NCI-H1694 (cell line): Measurements from ENCODE around the gene RAB37.

Experiments
- DNase-seq: peaks from one replicate; lab custom pipeline; 2025; lab: John Stamatoyannopoulos, UW

The RAB37 gene

GRCh38 chr17:74744714-74745547 is 7.9 kb downstream of the RAB37 start:
- DNase-seq: peak; percentile 64

GRCh38 chr17:74745548-74746177 is 8.6 kb downstream of the RAB37 start:
- no peak for DNase-seq

- DNase-seq: no peak
Measured at GRCh38 chr17:74746376-74746775, 9.3 kb downstream of the RAB37 start.

- no peak for DNase-seq
Measured at GRCh38 chr17:74746922-74747321, 9.9 kb downstream of the RAB37 start.

GRCh38 chr17:74748279-74748528 is 11.1 kb downstream of the RAB37 start:
- no peak for DNase-seq

GRCh38 chr17:74748529-74749278 is 11.6 kb downstream of the RAB37 start, which contains the start of gene NHERF1:
Gene NHERF1 (plus strand): TSS chr17:74748628. CDS start chr17:74748847, 219 bp downstream.
- DNase-seq: peak; percentile 76

GRCh38 chr17:74749279-74750038 is 12.4 kb downstream of the RAB37 start:
- DNase-seq: no peak

GRCh38 chr17:74750039-74750326 is 12.9 kb downstream of the RAB37 start:
- no peak for DNase-seq

- DNase-seq: no peak
Measured at GRCh38 chr17:74750327-74751069, 13.4 kb downstream of the RAB37 start.

- DNase-seq: no peak
Measured at GRCh38 chr17:74752415-74752814, 15.4 kb downstream of the RAB37 start.

GRCh38 chr17:74752822-74753401 is 15.9 kb downstream of the RAB37 start:
- DNase-seq: no peak

GRCh38 chr17:74754832-74755231 is 17.8 kb downstream of the RAB37 start:
- no peak for DNase-seq

GRCh38 chr17:74755533-74755932 is 18.5 kb downstream of the RAB37 start:
- DNase-seq: no peak

- DNase-seq: no peak
Measured at GRCh38 chr17:74756891-74757290, 19.8 kb downstream of the RAB37 start.

- DNase-seq: no peak
Measured at GRCh38 chr17:74757502-74757901, 20.4 kb downstream of the RAB37 start.

GRCh38 chr17:74757931-74758847 is 21.1 kb downstream of the RAB37 start:
- no peak for DNase-seq

- peak; percentile 26 for DNase-seq
Measured at GRCh38 chr17:74758848-74759168, 21.8 kb downstream of the RAB37 start.

GRCh38 chr17:74759243-74759801 is 22.3 kb downstream of the RAB37 start:
- peak; percentile 32 for DNase-seq

- DNase-seq: no peak
Measured at GRCh38 chr17:74759941-74760340, 22.9 kb downstream of the RAB37 start.
